Ishikawa (cell line): Measurements from ENCODE around the gene HLA-B.

Experiments
- CEBPB ChIP-seq: IDR thresholded peaks from 2 replicates; pipeline ENCODE4 v1.6.1; 2012
- CREB1 ChIP-seq: IDR thresholded peaks from 2 replicates; pipeline ENCODE4 v1.6.1; 2012; ENCODE audit warnings: low read depth
- EGR1 ChIP-seq: IDR thresholded peaks from 2 replicates; pipeline ENCODE4 v1.6.1; 2012
- EP300 ChIP-seq: IDR thresholded peaks from 2 replicates; pipeline ENCODE4 v1.6.1; 2012; ENCODE audit warnings: borderline replicate concordance
- FOXM1 ChIP-seq: IDR thresholded peaks from 2 replicates; pipeline ENCODE4 v1.6.1; 2012; ENCODE audit warnings: low read depth, borderline replicate concordance
- NFIC ChIP-seq: IDR thresholded peaks from 2 replicates; pipeline ENCODE4 v1.6.1; 2012
- RAD21 ChIP-seq: IDR thresholded peaks from 2 replicates; pipeline ENCODE4 v1.6.1; 2012; ENCODE audit warnings: low read depth
- TAF1 ChIP-seq: IDR thresholded peaks from 2 replicates; pipeline ENCODE4 v1.6.1; 2012; ENCODE audit warnings: low read depth, mild to moderate bottlenecking
- TCF12 ChIP-seq: IDR thresholded peaks from 2 replicates; pipeline ENCODE4 v1.6.1; 2012; ENCODE audit warnings: low read depth
- TEAD4 ChIP-seq: IDR thresholded peaks from 2 replicates; pipeline ENCODE4 v1.6.1; 2012
- YY1 ChIP-seq: IDR thresholded peaks from 2 replicates; pipeline ENCODE4 v1.6.1; 2012; ENCODE audit warnings: low read depth
- ZBTB7A ChIP-seq: IDR thresholded peaks from 2 replicates; pipeline ENCODE4 v1.6.1; 2012; ENCODE audit warnings: low read depth
- TF ChIP-seq, protein P1 (sequence below): IDR thresholded peaks from 2 replicates; pipeline ENCODE4 v1.6.1; 2012
- TF ChIP-seq, protein P2 (sequence below): IDR thresholded peaks from 2 replicates; pipeline ENCODE4 v1.6.1; 2012; ENCODE audit warnings: low read depth, mild to moderate bottlenecking
- TF ChIP-seq, protein P3 (sequence below): IDR thresholded peaks from 2 replicates; pipeline ENCODE4 v1.6.1; 2012

HLA-B gene

DNA sequence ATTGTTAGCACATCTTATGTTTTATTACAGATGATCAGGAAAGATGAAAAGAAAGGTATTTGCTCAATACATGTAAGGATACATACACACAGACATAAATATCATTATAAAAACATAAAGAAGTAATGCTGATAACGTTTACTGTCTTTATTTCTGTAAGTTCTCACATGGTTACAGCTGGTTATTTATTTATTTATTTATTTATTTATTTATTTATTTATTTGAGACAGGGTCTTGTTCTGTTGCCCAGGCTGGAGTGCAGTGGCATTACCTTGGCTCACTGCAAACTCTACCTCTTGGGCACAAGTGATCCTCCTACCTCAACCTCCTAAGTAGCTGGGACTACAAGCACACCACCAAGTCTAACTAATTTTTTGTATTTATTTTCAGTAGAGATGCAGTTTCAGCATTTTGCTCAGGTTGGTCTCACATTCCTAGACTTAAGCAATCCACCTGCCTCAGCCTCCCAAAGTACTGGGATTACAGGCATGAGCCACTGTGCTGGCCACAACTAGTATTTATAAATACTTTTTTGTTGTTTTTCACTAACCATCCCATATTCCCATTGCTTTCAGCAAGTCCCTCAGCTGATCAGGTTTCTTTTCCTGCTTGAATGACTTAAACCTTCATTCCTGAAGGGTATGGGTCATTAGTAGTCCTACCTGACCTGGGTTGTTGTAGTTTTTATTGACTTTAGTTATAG is 35.8 kb downstream of the HLA-B start:
- TF ChIP-seq FOXM1 (no peak), EGR1 (no peak), CREB1 (no peak), CEBPB (no peak), TAF1 (no peak), TCF12 (no peak)
- TF ChIP-seq, protein P1, sequence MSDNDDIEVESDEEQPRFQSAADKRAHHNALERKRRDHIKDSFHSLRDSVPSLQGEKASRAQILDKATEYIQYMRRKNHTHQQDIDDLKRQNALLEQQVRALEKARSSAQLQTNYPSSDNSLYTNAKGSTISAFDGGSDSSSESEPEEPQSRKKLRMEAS = no peak
- TF ChIP-seq, protein P2, sequence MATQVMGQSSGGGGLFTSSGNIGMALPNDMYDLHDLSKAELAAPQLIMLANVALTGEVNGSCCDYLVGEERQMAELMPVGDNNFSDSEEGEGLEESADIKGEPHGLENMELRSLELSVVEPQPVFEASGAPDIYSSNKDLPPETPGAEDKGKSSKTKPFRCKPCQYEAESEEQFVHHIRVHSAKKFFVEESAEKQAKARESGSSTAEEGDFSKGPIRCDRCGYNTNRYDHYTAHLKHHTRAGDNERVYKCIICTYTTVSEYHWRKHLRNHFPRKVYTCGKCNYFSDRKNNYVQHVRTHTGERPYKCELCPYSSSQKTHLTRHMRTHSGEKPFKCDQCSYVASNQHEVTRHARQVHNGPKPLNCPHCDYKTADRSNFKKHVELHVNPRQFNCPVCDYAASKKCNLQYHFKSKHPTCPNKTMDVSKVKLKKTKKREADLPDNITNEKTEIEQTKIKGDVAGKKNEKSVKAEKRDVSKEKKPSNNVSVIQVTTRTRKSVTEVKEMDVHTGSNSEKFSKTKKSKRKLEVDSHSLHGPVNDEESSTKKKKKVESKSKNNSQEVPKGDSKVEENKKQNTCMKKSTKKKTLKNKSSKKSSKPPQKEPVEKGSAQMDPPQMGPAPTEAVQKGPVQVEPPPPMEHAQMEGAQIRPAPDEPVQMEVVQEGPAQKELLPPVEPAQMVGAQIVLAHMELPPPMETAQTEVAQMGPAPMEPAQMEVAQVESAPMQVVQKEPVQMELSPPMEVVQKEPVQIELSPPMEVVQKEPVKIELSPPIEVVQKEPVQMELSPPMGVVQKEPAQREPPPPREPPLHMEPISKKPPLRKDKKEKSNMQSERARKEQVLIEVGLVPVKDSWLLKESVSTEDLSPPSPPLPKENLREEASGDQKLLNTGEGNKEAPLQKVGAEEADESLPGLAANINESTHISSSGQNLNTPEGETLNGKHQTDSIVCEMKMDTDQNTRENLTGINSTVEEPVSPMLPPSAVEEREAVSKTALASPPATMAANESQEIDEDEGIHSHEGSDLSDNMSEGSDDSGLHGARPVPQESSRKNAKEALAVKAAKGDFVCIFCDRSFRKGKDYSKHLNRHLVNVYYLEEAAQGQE = no peak
- TF ChIP-seq, protein P3, sequence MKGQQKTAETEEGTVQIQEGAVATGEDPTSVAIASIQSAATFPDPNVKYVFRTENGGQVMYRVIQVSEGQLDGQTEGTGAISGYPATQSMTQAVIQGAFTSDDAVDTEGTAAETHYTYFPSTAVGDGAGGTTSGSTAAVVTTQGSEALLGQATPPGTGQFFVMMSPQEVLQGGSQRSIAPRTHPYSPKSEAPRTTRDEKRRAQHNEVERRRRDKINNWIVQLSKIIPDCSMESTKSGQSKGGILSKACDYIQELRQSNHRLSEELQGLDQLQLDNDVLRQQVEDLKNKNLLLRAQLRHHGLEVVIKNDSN = no peak

DNA sequence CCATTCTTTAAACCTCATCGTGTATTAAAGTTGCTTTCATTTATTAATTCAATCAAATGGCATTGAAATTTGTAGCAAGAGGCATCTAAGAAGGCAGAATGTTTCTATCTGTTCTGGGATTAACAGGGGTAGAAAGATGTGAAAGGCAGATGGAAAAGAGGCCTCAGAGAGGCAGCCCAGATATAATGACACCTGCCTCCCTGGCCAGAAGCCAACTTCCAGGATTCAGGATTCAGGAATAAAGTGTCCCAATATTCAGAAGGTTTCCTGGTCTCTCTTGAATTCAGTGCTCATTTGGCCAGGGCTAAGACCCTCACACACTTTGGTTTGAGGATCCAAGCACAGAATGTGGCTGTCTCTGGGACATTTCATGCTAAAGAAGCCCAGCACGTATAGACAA is 39.9 kb downstream of the HLA-B start:
- TF ChIP-seq EGR1 (no peak), NFIC (no peak), CEBPB (no peak), TAF1 (no peak), YY1 (no peak), ZBTB7A (no peak), CREB1 (no peak), RAD21 (no peak), FOXM1 (no peak), TEAD4 (no peak), TCF12 (no peak), EP300 (no peak)
- TF ChIP-seq, protein P1 = no peak
- TF ChIP-seq, protein P2 = no peak
- TF ChIP-seq, protein P3 = no peak

DNA sequence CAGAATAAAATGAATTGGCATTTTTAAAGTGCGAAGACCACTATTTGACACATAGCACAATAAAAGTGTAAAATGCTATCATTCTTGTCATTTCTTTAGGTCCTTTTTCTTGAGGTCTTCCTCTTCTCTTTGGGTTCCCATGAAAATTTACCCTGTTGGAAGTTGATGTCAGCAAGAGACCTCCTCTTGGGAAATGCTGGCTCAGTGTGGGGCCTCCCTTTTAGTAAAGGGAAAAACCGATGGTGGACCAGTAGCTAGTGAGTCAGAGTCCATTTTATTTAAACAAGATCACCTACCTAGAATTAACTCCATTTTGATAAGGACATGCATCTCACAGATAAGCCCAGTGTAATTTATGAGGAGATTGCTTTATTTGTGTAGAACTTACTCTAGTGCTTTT is 47.3 kb downstream of the HLA-B start:
- TF ChIP-seq ZBTB7A = no peak
- TF ChIP-seq TAF1 = no peak
- no peak for TF ChIP-seq RAD21
- no peak for TF ChIP-seq TCF12
- TF ChIP-seq, protein P2 = no peak
- TF ChIP-seq, protein P3 = no peak
- no peak for TF ChIP-seq EGR1

DNA sequence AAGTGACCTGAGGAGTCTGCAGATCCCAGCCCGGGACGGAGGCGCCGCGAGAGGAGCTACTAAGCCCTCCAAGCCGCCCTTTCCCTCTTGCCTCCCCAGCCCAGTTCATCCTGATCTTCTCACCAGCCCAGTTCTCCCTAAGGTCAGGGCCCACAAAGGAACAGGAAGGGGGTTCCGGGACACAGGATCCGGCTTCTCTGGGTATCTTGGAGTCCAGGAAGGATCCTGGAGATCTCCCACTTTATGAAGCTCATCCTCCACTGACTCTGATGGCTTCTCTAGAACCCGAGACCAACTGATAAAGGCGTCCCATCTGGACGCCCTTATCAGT is 48.2 kb downstream of the HLA-B start:
- TF ChIP-seq CEBPB = no peak
